Mesenchymal stem cell (in vitro differentiated cells and primary cell): ENCODE data around the gene CALML4.

Experiments
- DNase-seq: peaks from one replicate; pipeline ENCODE4 v3.0.0-alpha.2; 2013
- H2AFZ ChIP-seq: one replicate; pipeline ENCODE4 v1.6.1; 2013; ENCODE audit warnings: low read depth, mild to moderate bottlenecking, control low read depth, inconsistent platforms, low read length, moderate library complexity
- H2AK5ac ChIP-seq: 2 replicates; pipeline ENCODE4 v1.6.1; 2013; ENCODE audit warnings: low read length, moderate library complexity, mild to moderate bottlenecking, inconsistent platforms; ENCODE audit not compliant: severe bottlenecking
- H2BK120ac ChIP-seq: one replicate; pipeline ENCODE4 v1.6.1; 2013; ENCODE audit warnings: low read depth, mild to moderate bottlenecking, inconsistent platforms, low read length, moderate library complexity
- H2BK12ac ChIP-seq, 2 experiments: one replicate each; pipeline ENCODE4 v1.6.1; 2013; ENCODE audit warnings: inconsistent platforms in 2 of 2, low read length in 2 of 2, mild to moderate bottlenecking in 2 of 2, moderate library complexity in 2 of 2, control low read depth in 1 of 2
- H2BK15ac ChIP-seq: one replicate; pipeline ENCODE4 v1.6.1; 2013; ENCODE audit warnings: mild to moderate bottlenecking, low read depth, inconsistent platforms; ENCODE audit not compliant: poor library complexity, severe bottlenecking
- H2BK5ac ChIP-seq: 2 replicates; pipeline ENCODE4 v1.6.1; 2013; ENCODE audit warnings: low read depth, mild to moderate bottlenecking, low read length, control low read depth, inconsistent platforms; ENCODE audit not compliant: poor library complexity, severe bottlenecking
- H3K14ac ChIP-seq, 2 experiments: one replicate each; pipeline ENCODE4 v1.6.1; 2013; ENCODE audit warnings: inconsistent platforms in 2 of 2, low read length in 2 of 2, control low read depth in 1 of 2, mild to moderate bottlenecking in 1 of 2, moderate library complexity in 1 of 2
- H3K18ac ChIP-seq, 2 experiments: one replicate each; pipeline ENCODE4 v1.6.1; 2013; ENCODE audit warnings: inconsistent platforms in 2 of 2, low read length in 2 of 2, control low read depth in 1 of 2, low read depth in 1 of 2, mild to moderate bottlenecking in 1 of 2
- H3K23ac ChIP-seq, 2 experiments: one replicate each; pipeline ENCODE4 v1.6.1; 2013; ENCODE audit warnings: inconsistent platforms in 2 of 2, low read length in 2 of 2, mild to moderate bottlenecking in 2 of 2, moderate library complexity in 2 of 2, control low read depth in 1 of 2
- H3K27ac ChIP-seq: 2 replicates; pipeline ENCODE4 v1.5.1; 2013; ENCODE audit warnings: mild to moderate bottlenecking, moderate library complexity, low read length, control low read depth, inconsistent platforms; ENCODE audit not compliant: poor library complexity, severe bottlenecking
- H3K27me3 ChIP-seq, 2 experiments: 2 replicates each; pipeline versions ENCODE4 v1.6.1 to v1.7.0; 2013; ENCODE audit warnings: low read length in 2 of 2, mild to moderate bottlenecking in 2 of 2, moderate library complexity in 2 of 2, control low read depth in 1 of 2, inconsistent platforms in 1 of 2; ENCODE audit not compliant: control insufficient read depth in 1 of 2, insufficient read depth in 1 of 2
- H3K36me3 ChIP-seq, 2 experiments: 2 replicates each; pipeline versions ENCODE4 v1.6.1 to v1.7.0; 2013; ENCODE audit warnings: low read length in 2 of 2, control low read depth in 1 of 2, inconsistent platforms in 1 of 2, low read depth in 1 of 2, mild to moderate bottlenecking in 1 of 2; ENCODE audit not compliant: insufficient read depth in 2 of 2, control insufficient read depth in 1 of 2
- H3K4ac ChIP-seq, 2 experiments: one replicate each; pipeline ENCODE4 v1.6.1; 2013; ENCODE audit warnings: inconsistent platforms in 2 of 2, low read length in 2 of 2, mild to moderate bottlenecking in 2 of 2, moderate library complexity in 2 of 2, control low read depth in 1 of 2, low read depth in 1 of 2
- H3K4me1 ChIP-seq: 2 replicates; pipeline ENCODE4 v1.6.1; 2013; ENCODE audit warnings: low read depth, low read length, control low read depth; ENCODE audit not compliant: control insufficient read depth, insufficient read depth
- H3K4me2 ChIP-seq: 2 replicates; pipeline ENCODE4 v1.6.1; 2013; ENCODE audit warnings: low read length, mild to moderate bottlenecking, inconsistent platforms; ENCODE audit not compliant: poor library complexity, severe bottlenecking
- H3K4me3 ChIP-seq, 2 experiments: 2 replicates each; pipeline versions ENCODE4 v1.5.1 to v1.7.0; 2013; ENCODE audit warnings: low read length in 2 of 2, mild to moderate bottlenecking in 2 of 2, control low read depth in 1 of 2, low read depth in 1 of 2; ENCODE audit not compliant: insufficient read depth in 1 of 2
- H3K79me1 ChIP-seq: replicated peaks from 2 replicates; pipeline ENCODE4 v1.6.1; 2013; ENCODE audit warnings: mild to moderate bottlenecking, control low read depth, low read length, inconsistent platforms; ENCODE audit not compliant: poor library complexity, severe bottlenecking
- H3K9ac ChIP-seq: 2 replicates; pipeline ENCODE4 v1.7.0; 2013; ENCODE audit warnings: mild to moderate bottlenecking, low read length, moderate library complexity
- H3K9me3 ChIP-seq: 2 replicates; pipeline ENCODE4 v1.7.0; 2013; ENCODE audit warnings: mild to moderate bottlenecking, low read length; ENCODE audit not compliant: control insufficient read depth
- H4K8ac ChIP-seq: one replicate; pipeline ENCODE4 v1.6.1; 2013; ENCODE audit warnings: inconsistent platforms, mild to moderate bottlenecking, low read length, moderate library complexity
- H4K91ac ChIP-seq: one replicate; pipeline ENCODE4 v1.6.1; 2013; ENCODE audit warnings: mild to moderate bottlenecking, low read length, inconsistent platforms
- WGBS: methylation state at CpG from one replicate; pipeline ENCODE4 v1.1.7; 2013; ENCODE audit warnings: mixed read lengths; 5-methylcytosine and 5-hydroxymethylcytosine counted together

The CALML4 gene

GRCh38 chr15:68183616-68184315 lies 21.4 kb downstream of the CALML4 start:
- Histone ChIP-seq H2BK5ac (no peak overlapping the region), H2AFZ (no peak overlapping the region), H4K8ac (no peak overlapping the region), H3K79me1 (peaks cover 3% of the 10 kb centered on the region), H2AK5ac (no peak overlapping the region), H4K91ac (no peak overlapping the region), H3K18ac (no peak overlapping the region), H3K4me1 (no peaks in the 10 kb centered on the region), H3K14ac (no peak overlapping the region), H3K27ac (no peak overlapping the region), H3K4me3 (no peak overlapping the region), H3K9me3 (no peaks in the 10 kb centered on the region), H2BK12ac (no peak overlapping the region), H3K4me2 (no peak overlapping the region), H3K9ac (no peak overlapping the region), H2BK15ac (no peak overlapping the region), H3K4ac (no peak overlapping the region), H2BK120ac (no peak overlapping the region), H3K27me3 (no peaks in the 10 kb centered on the region), H3K36me3 (peaks cover 15 to 75% of the 10 kb centered on the region in 2 experiments), H3K23ac (no peak overlapping the region)
- WGBS, result 94% methylated on average over 2 of the region's 5 CpGs
- DNase-seq, result peak; percentile 66

GRCh38 chr15:68177742-68178141 lies 27.4 kb downstream of the CALML4 start:
- DNase-seq, result peak; percentile 47
- no peak overlapping the region for H2BK120ac ChIP-seq
- peak overlapping the region; percentile 6 for H3K9ac ChIP-seq
- no peaks in the 10 kb centered on the region for H3K27me3 ChIP-seq
- H2AK5ac ChIP-seq, result no peak overlapping the region
- H3K36me3 ChIP-seq, result peaks cover 6 to 81% of the 10 kb centered on the region in 2 experiments
- no peak overlapping the region for H4K8ac ChIP-seq
- H4K91ac ChIP-seq, result no peak overlapping the region
- H3K4ac ChIP-seq, result no peak overlapping the region
- H3K27ac ChIP-seq, result no peak overlapping the region
- no peak overlapping the region for H3K4me2 ChIP-seq
- no peak overlapping the region for H2BK12ac ChIP-seq
- no peak overlapping the region for H2BK5ac ChIP-seq
- no peak overlapping the region for H2AFZ ChIP-seq
- no peak overlapping the region for H3K23ac ChIP-seq
- H3K9me3 ChIP-seq, result no peaks in the 10 kb centered on the region
- H3K18ac ChIP-seq, result no peak overlapping the region
- no peaks in the 10 kb centered on the region for H3K4me1 ChIP-seq
- H3K4me3 ChIP-seq, result no peak overlapping the region
- no peak overlapping the region for H2BK15ac ChIP-seq
- peaks cover 4% of the 10 kb centered on the region for H3K79me1 ChIP-seq
- no peak overlapping the region for H3K14ac ChIP-seq

- DNase-seq, result no peak
- Histone ChIP-seq H3K27me3 (no peaks in the 10 kb centered on the region), H4K91ac (no peak overlapping the region), H3K4me3 (peak overlapping the region in 1 of 2 experiments; percentile 5), H2BK120ac (no peak overlapping the region), H3K4ac (no peak overlapping the region), H3K27ac (no peak overlapping the region), H3K4me1 (no peaks in the 10 kb centered on the region), H3K36me3 (peaks cover 1 to 75% of the 10 kb centered on the region in 2 experiments), H2BK15ac (no peak overlapping the region), H3K23ac (no peak overlapping the region), H2AK5ac (no peak overlapping the region), H2BK12ac (no peak overlapping the region), H2AFZ (no peak overlapping the region), H3K18ac (no peak overlapping the region), H4K8ac (no peak overlapping the region), H3K9me3 (no peaks in the 10 kb centered on the region), H3K4me2 (no peak overlapping the region), H3K9ac (no peak overlapping the region), H3K79me1 (peaks cover 9% of the 10 kb centered on the region), H3K14ac (no peak overlapping the region), H2BK5ac (no peak overlapping the region)
- 97% methylated on average over 3 of the region's 3 CpGs for WGBS
Observed at GRCh38 chr15:68176601-68177000, 28.5 kb downstream of the CALML4 start.

GRCh38 chr15:68175526-68175925 lies 29.6 kb downstream of the CALML4 start:
- Histone ChIP-seq H3K14ac (no peak overlapping the region), H2BK12ac (no peak overlapping the region), H2BK5ac (no peak overlapping the region), H3K79me1 (peaks cover 12% of the 10 kb centered on the region), H3K4me3 (no peak overlapping the region), H2BK120ac (no peak overlapping the region), H3K9me3 (no peaks in the 10 kb centered on the region), H3K36me3 (peaks cover 0 to 69% of the 10 kb centered on the region in 2 experiments), H3K4me2 (no peak overlapping the region), H3K23ac (no peak overlapping the region), H4K91ac (no peak overlapping the region), H4K8ac (no peak overlapping the region), H3K4me1 (no peaks in the 10 kb centered on the region), H3K9ac (no peak overlapping the region), H2BK15ac (no peak overlapping the region), H3K4ac (no peak overlapping the region), H3K27ac (no peak overlapping the region), H3K27me3 (no peaks in the 10 kb centered on the region), H3K18ac (no peak overlapping the region), H2AFZ (no peak overlapping the region), H2AK5ac (no peak overlapping the region)
- DNase-seq, result no peak
- 100% methylated on average over 1 of the region's 2 CpGs for WGBS
